ENCODE results near the gene WDR45B. TPM values are rescaled to one million over a fixed set of nuclear protein-coding genes. Genes with fewer than 3 reads are reported as not detected.

The WDR45B gene
- total RNA-seq, 1 experiment from 2014 or later: 167 TPM

GRCh38 chr17:82684228-82684841 is 36.1 kb upstream of the WDR45B start:
- Histone ChIP-seq H3K27ac (no peak overlapping the region), H3K4me3 (no peak overlapping the region)
- no peak for DNase-seq

GRCh38 chr17:82683534-82683933 is 35.3 kb upstream of the WDR45B start:
- H3K9me3 ChIP-seq (replicated peaks): 0 out of 2 replicates have a peak, but pooled peaks cover 8% of the 10 kb centered on the region
- no peak overlapping the region for H3K27ac ChIP-seq
- no peaks in the 10 kb centered on the region for H3K36me3 ChIP-seq
- H3K4me1 ChIP-seq: peaks cover 11% of the 10 kb centered on the region
- H3K4me3 ChIP-seq: no peak overlapping the region
- H3K27me3 ChIP-seq: no peaks in the 10 kb centered on the region
- DNase-seq: no peak

More at GRCh38 chr17:82684228-82684841, 36.1 kb upstream of the WDR45B start:
- H3K36me3 ChIP-seq: no peaks in the 10 kb centered on the region
- H3K4me1 ChIP-seq: peaks cover 11% of the 10 kb centered on the region
- no peaks in the 10 kb centered on the region for H3K27me3 ChIP-seq
- 0 out of 2 replicates have a peak, but pooled peaks cover 8% of the 10 kb centered on the region for H3K9me3 ChIP-seq (replicated peaks)

- Histone ChIP-seq H3K27me3 (no peaks in the 10 kb centered on the region), H3K4me1 (peaks cover 7% of the 10 kb centered on the region), H3K4me3 (no peak overlapping the region), H3K36me3 (no peaks in the 10 kb centered on the region), H3K9me3 (replicated peaks) (0 out of 2 replicates have a peak, but pooled peaks cover 8% of the 10 kb centered on the region), H3K27ac (no peak overlapping the region)
- no peak for DNase-seq
Observed at GRCh38 chr17:82681547-82681946, 33.3 kb upstream of the WDR45B start.

GRCh38 chr17:82679586-82680465 is 31.6 kb upstream of the WDR45B start:
- Histone ChIP-seq H3K4me1 (peaks cover 11% of the 10 kb centered on the region), H3K27me3 (no peaks in the 10 kb centered on the region), H3K4me3 (no peak overlapping the region), H3K27ac (no peak overlapping the region), H3K36me3 (no peaks in the 10 kb centered on the region), H3K9me3 (replicated peaks) (0 out of 2 replicates have a peak, but pooled peaks cover 8% of the 10 kb centered on the region)
- DNase-seq: no peak

GRCh38 chr17:82678265-82678891 is 30.1 kb upstream of the WDR45B start:
- Histone ChIP-seq H3K27me3 (no peaks in the 10 kb centered on the region), H3K4me1 (peaks cover 11% of the 10 kb centered on the region), H3K9me3 (replicated peaks) (0 out of 2 replicates have a peak, but pooled peaks cover 8% of the 10 kb centered on the region), H3K4me3 (peak overlapping the region; percentile 24), H3K27ac (no peak overlapping the region), H3K36me3 (no peaks in the 10 kb centered on the region)
- peak in 1 of 2 experiments; percentile 46 for DNase-seq

GRCh38 chr17:82677353-82677925 is 29.2 kb upstream of the WDR45B start:
- H3K4me1 ChIP-seq: peaks cover 11% of the 10 kb centered on the region
- H3K27me3 ChIP-seq: no peaks in the 10 kb centered on the region
- no peak overlapping the region for H3K4me3 ChIP-seq
- DNase-seq: no peak
- no peak overlapping the region for H3K27ac ChIP-seq
- H3K36me3 ChIP-seq: no peaks in the 10 kb centered on the region
- 0 out of 2 replicates have a peak, but pooled peaks cover 8% of the 10 kb centered on the region for H3K9me3 ChIP-seq (replicated peaks)

DNA sequence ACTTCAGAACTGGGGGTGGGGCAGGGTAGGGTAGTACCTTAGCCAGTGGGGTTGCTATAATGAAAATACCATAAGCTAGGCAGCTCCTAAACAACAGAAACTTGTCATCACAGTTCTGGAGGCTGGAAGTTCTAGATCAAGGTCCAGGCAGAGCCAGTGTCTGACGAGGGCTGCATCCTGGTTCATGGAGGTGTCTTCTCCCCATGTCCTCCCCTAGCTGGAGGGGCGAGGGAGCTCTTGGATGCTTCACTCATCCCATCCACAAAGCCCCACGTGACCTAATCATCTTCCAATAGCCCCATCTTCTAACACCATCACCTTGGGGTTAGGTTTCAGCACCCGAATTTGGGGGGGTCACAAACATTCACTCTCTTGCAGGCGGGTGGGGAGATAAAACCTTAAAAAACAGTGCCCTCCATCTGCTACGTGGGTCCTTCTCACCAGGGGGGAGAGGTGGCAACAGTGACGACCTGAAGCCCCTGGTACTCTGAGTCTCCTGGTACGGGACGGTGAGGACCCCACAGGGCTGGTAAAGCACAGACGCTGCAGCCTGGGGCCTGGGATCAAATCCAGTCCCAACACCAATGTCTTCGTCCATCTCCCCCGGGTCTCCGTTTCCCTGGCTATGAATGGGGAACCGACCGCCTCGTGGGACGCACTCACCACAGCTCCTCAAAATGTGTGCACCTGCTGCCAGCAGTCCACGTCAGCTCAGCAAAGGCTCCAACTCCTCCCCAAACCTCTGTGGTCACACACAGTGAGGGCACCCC is 27.4 kb upstream of the WDR45B start:
- H3K27me3 ChIP-seq: no peaks in the 10 kb centered on the region
- no peaks in the 10 kb centered on the region for H3K9me3 ChIP-seq (replicated peaks)
- peaks cover 11% of the 10 kb centered on the region for H3K4me1 ChIP-seq
- no peaks in the 10 kb centered on the region for H3K36me3 ChIP-seq
- H3K27ac ChIP-seq: no peak overlapping the region
- no peak for DNase-seq
- H3K4me3 ChIP-seq: no peak overlapping the region

GRCh38 chr17:82674656-82675475 is 26.6 kb upstream of the WDR45B start:
- Histone ChIP-seq H3K36me3 (no peaks in the 10 kb centered on the region), H3K9me3 (replicated peaks) (no peaks in the 10 kb centered on the region), H3K4me1 (peaks cover 11% of the 10 kb centered on the region), H3K4me3 (no peak overlapping the region), H3K27ac (no peak overlapping the region), H3K27me3 (no peaks in the 10 kb centered on the region)
- DNase-seq: no peak

- Histone ChIP-seq H3K9me3 (replicated peaks) (no peaks in the 10 kb centered on the region), H3K27ac (no peak overlapping the region), H3K36me3 (no peaks in the 10 kb centered on the region), H3K4me1 (peaks cover 4% of the 10 kb centered on the region), H3K27me3 (no peaks in the 10 kb centered on the region), H3K4me3 (no peak overlapping the region)
- no peak for DNase-seq
Observed at GRCh38 chr17:82670661-82671450, 22.6 kb upstream of the WDR45B start.

- peak overlapping the region; percentile 34 for H3K4me3 ChIP-seq
- no peaks in the 10 kb centered on the region for H3K36me3 ChIP-seq
- H3K4me1 ChIP-seq: no peaks in the 10 kb centered on the region
- no peaks in the 10 kb centered on the region for H3K27me3 ChIP-seq
- no peaks in the 10 kb centered on the region for H3K9me3 ChIP-seq (replicated peaks)
- H3K27ac ChIP-seq: no peak overlapping the region
- peak; percentile 90 to 95 for DNase-seq
Observed at GRCh38 chr17:82668631-82669099, 20.4 kb upstream of the WDR45B start.

DNA sequence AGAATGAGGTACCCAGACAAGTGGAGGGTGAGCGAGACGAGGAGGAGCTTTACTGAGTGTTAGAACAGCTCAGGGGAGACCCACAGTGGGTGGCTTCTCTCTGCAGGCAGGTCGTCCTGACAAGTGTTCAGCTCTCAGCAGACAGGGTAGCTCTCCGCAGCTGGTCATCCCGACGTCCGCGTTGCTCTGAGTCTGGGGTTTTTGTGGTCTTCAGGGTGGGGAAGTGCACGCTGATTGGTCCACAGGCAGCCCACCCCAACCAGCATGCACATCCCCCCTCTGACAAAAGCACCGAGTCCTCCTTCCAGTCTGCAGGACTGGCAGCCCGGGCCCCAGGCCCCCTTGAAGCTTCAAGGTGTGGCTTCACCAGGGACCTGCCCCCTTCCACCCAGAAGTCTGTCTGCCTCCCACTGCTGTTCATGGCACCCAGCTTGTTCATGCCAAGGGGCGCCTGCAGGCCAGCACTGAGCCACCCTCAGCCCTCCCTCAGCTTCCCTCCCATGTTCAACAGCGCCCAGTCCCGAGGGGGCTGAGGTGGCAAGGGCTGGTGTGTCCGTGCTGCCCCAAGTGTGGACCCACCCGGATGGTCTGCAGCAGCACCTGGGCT is 19.9 kb upstream of the WDR45B start:
- no peaks in the 10 kb centered on the region for H3K9me3 ChIP-seq (replicated peaks)
- no peak for DNase-seq
- no peaks in the 10 kb centered on the region for H3K27me3 ChIP-seq
- no peaks in the 10 kb centered on the region for H3K4me1 ChIP-seq
- no peak overlapping the region for H3K27ac ChIP-seq
- H3K4me3 ChIP-seq: no peak overlapping the region
- H3K36me3 ChIP-seq: no peaks in the 10 kb centered on the region

DNA sequence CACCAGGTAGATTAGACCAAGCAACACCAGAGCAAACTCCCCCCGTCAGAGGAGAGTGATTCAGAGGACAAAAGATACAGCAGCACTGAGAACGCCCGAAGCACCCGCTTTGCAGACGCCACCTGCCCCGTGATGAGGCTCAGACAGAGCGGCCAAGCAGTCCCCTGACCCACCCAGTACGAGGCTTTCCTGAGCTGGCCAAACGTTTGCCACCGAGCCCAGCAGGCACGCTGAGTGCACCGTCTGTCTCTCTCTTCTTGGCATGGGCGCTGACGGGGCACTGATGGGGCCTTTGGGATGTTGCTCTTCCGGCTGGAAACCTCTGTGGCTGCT is 19.4 kb upstream of the WDR45B start:
- H3K9me3 ChIP-seq (replicated peaks): no peaks in the 10 kb centered on the region
- no peaks in the 10 kb centered on the region for H3K36me3 ChIP-seq
- no peaks in the 10 kb centered on the region for H3K27me3 ChIP-seq
- no peak overlapping the region for H3K27ac ChIP-seq
- no peak overlapping the region for H3K4me3 ChIP-seq
- no peak for DNase-seq
- H3K4me1 ChIP-seq: no peaks in the 10 kb centered on the region

Data from SJCRH30 (cell line).